Stimulated activated CD4-positive, alpha-beta T cell treated with anti-CD3 and anti-CD28 coated beads, Interleukin-1b, Interleukin-23, amount 100 ng/mL, for 4 hours (primary cell): ENCODE measurements around the gene MVB12B.

Source experiments
- DNase-seq, 2 donors: peaks; one replicate each; pipeline ENCODE4 v3.0.0-alpha.2; 2020; ENCODE audit warnings: low read depth in 2 of 2

MVB12B gene

GRCh38 chr9:126404459-126404858 lies 77.8 kb downstream of the MVB12B start:
- DNase-seq, result no peak

DNA sequence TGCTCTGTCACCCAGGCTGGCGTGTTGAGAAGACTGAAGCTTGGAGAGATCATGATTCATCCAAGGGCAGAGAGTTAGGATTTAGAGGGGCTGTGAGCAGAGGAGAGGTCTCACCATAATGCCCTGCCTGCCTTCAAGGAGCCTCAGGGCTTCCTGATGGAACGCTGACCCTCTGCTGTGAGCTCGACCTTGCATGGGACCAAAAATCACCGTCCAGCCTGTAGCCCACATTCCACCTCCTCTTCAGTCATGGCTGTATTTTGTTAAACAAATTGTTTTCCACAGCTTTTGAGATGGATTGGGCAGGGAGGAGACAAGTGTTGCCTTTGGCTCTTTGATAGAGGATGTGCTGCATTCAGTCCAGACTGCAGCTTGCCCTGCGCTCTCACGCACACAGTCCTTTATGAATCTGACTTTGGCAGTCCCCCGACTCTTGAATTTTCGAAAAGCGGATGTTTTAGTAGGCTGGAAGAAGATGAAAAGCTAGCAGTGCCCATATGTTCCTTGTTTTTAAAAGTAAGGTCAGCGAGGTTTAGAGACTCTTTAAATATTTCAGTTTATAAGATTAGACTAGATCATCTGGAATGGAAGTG lies 79.5 kb downstream of the MVB12B start:
- DNase-seq, result no peak

- DNase-seq, result no peak
Measured at GRCh38 chr9:126407114-126407870, 80.7 kb downstream of the MVB12B start.

GRCh38 chr9:126408004-126408403 lies 81.4 kb downstream of the MVB12B start:
- no peak for DNase-seq

GRCh38 chr9:126410229-126410628 lies 83.6 kb downstream of the MVB12B start:
- no peak for DNase-seq

DNA sequence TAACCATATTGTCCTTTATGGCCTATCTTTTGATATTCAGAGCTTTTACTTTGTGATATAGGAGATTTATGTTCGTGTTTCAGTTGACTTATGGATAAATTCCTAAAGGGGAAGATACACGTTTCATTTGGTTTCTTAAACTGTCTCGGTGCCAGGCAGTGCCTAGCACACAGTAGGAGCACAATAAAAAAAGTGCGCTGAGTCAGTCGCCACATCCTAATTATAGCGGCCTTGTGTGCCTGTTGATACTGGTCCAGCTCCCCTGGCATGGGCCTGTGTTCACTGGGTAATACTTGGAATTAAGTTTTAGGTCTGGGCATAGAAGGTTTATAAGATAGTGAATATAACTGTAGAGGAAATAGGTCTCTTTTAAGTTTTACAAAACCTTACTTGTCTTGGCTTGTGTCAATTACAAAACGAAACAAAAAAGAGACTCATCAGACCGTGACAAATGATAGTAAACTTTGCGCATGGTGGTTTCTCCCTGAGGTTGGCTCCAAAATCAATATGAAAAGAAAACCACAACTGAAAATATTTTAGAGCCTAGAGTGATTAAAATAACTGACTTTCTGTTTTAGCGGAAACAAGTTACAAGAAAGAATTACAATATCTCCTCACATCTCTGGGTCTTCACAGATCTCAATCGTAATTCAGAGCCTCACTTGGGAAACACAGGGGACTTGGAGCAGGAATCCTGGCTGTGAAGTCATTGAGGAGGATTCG lies 84.8 kb downstream of the MVB12B start:
- no peak for DNase-seq

DNA sequence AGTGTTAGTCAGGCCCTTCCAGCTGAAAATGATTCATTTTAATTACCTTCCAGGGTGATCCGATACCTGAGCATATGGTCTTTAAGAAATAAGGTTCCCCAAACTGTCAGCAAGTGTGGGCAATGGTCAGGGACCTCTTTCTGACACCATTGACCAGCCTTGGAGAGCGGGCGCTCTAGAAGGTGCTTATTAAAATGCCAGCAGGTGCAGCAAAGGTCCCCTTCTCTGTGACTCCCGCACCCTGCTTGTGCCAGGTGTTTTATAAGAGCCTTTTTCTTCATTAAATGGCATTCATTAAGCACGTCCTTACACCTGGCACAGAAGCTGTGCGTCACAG lies 85.3 kb downstream of the MVB12B start:
- DNase-seq, result no peak

DNA sequence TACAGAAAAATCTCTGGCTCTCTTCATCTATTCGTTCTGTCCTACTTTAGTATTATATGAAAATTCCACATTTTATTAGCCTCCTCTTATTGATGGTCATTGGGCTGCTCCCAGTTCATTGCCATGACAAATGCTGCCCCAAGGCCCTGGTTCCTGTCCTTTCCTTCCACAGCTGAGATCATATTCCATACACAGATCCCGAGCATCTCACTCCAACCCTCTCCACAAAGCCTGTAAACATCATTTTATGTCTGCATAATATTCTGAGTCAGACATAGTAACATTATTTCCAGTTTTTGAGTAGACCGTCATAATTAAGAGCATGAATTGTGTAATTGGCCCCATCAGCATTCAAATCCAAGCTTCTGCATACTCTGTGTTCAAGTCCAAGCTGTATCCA lies 86.3 kb downstream of the MVB12B start:
- no peak for DNase-seq

- no peak for DNase-seq
Measured at GRCh38 chr9:126413391-126414068, 86.9 kb downstream of the MVB12B start.

- DNase-seq, result no peak
Measured at GRCh38 chr9:126415741-126416370, 89.2 kb downstream of the MVB12B start.

DNA sequence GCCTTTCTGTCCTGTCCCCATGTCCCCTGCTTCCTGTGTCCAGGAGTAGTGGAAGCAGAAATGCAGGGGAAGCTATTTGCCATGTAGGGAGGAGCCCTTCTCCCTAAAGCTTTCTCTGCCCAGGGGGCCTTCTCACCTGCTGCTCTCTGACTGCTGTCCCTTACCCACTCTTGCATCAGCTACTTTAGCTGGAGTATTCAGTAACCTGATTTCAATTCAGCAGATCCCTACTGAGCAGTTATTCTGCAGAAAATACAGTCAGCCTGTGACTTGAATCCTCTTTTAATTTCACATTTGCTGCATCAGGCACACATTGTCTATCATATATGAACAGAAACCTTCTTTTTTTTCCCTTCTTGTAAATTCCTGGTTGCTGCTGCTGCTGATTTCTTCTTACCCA lies 90.4 kb downstream of the MVB12B start:
- no peak for DNase-seq

- DNase-seq, result no peak
Measured at GRCh38 chr9:126417684-126418083, 91.1 kb downstream of the MVB12B start.

DNA sequence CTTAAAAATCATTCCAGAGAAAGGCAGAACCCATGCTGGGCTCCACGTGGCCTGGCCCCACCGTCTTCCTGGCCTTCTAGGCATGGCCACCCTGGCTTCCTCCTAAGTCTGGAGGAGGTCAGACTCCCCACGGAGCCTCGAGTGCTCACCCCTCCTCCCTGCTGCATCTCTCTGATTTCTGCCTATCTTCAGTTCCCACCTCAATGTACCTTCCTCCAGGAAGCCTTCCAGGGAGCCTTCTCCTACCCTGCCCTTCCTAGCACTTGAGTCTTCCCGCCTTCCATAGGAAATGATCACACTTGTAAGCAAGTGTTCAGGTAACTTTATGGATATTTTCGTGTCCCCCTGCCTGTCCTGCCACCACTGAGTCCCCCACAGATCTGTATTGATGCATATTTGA lies 92.0 kb downstream of the MVB12B start:
- DNase-seq, result no peak

DNA sequence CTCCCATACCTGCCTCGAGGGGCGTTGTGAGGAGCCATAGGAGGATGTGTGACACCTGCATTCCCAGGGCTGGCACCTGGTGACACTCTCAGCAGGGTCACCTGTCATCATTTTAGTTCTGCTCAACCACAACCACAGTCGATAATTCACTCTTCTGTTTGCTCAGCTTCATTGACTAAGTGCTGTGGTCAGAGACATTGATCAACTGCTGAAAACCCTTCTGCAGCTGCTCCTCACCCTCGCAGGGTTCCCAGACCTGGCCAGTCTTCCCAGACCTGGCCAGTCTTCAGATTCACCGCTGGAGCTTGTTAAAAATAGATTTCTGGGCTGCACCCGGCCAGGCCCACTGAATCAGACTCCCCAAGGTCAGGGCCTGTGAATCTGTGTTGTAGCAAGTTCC lies 92.8 kb downstream of the MVB12B start:
- no peak for DNase-seq

GRCh38 chr9:126420135-126420534 lies 93.5 kb downstream of the MVB12B start:
- no peak for DNase-seq

GRCh38 chr9:126420643-126421564 lies 94.3 kb downstream of the MVB12B start:
- no peak for DNase-seq

DNA sequence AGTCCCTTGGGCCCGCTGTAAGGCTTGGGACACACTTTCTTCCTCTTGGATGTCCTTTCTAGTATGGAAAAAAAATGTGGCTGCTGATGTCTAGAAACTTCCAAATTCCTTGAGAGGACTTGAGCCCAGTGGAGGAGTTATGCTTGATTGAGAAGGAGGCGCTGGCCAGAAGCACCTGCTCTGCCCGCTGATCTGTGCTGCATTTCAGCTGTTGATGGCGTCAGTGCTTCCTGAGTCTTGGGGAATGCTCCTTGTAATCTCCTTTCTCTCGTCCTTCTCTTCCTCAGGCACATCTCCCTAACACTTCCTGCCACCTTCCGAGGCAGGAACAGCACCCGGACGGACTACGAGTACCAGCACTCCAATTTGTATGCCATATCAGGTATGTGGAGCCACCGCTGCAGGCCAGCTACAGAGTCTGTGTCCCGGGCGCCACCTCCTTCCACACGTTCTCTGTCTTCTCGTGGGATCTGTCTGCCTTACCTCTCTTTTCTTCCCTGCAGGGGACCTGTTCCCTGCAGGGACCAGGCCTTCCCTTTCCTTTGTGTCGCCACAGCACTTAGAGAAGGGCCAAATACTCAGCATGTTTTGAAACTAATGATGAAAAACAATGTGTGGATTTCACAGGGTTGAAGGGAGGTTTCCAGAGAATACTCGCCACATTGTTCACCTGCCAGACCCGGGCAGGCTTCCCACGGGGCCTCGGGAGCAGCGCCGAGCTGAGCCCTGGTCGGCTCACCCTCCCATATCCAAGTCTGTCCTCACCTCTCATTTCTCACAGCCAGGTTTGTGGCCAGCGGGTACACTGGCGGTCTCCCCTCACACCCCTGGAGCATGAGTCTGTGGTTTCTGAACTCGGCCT lies 95.2 kb downstream of the MVB12B start:
- no peak for DNase-seq

DNA sequence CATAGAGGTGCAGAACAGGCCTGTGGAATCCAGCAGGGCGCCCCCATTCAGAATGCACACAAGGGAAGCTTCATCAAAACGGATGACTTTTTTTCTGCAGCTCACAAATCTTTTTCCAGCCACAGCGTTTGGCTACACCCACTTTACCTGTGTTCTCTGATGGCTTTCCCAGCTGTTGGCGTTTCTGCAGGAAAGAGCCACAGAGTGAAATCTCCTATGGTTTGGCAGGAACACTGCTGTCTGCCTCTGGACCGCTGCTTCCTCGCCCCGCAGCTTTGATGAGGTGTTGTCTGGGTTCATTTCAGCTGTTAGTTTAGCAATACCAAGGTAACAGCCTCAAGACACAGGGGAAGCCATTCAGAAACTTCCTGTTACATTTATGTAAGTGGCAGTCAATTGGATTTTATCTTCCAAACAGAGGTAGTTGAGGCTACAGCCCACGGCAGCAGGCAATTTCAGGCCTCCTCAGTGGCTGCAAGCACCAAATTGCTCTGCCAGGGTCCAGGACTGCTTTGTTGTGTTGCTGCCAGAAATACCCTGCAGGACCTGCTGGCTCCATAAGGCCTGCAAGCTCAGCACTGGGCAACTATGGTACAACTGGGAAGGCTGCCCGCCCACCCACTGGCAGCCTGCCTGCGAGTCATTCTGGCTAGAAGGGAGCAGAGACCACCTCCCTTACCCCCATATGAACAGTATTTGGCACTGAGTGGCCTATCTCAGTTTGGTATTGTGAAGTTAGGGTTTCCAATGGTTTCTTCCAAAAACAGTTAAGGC lies 96.7 kb downstream of the MVB12B start:
- no peak for DNase-seq

DNA sequence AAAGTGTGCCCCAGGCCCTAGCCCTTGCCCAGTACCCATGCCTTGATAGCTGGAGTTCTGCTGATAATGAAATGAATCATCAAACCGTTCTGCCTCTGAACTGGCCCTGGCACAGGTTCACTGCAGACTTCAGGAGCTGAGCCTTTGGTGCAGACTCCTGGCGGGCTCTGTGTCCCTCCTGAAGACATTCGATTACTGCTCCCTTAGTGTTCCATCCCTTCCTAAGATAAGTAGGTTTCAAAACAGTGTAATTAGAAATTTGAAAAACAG lies 97.2 kb downstream of the MVB12B start:
- no peak for DNase-seq

GRCh38 chr9:126424511-126424910 lies 97.9 kb downstream of the MVB12B start:
- DNase-seq, result no peak
